VCaP (cell line): ENCODE results near the gene TRPM1.

Experiments
- H3K27ac ChIP-seq: fragments of 450-650 bp; 2 replicates; pipeline ENCODE4 v1.5.1; 2017
- TF ChIP-seq, protein P1 (sequence below): fragments of 450-650 bp; conservative IDR thresholded peaks from 2 replicates; pipeline ENCODE4 v1.5.1; 2017; ENCODE audit warnings: mild to moderate bottlenecking, moderate library complexity

TRPM1 gene

DNA sequence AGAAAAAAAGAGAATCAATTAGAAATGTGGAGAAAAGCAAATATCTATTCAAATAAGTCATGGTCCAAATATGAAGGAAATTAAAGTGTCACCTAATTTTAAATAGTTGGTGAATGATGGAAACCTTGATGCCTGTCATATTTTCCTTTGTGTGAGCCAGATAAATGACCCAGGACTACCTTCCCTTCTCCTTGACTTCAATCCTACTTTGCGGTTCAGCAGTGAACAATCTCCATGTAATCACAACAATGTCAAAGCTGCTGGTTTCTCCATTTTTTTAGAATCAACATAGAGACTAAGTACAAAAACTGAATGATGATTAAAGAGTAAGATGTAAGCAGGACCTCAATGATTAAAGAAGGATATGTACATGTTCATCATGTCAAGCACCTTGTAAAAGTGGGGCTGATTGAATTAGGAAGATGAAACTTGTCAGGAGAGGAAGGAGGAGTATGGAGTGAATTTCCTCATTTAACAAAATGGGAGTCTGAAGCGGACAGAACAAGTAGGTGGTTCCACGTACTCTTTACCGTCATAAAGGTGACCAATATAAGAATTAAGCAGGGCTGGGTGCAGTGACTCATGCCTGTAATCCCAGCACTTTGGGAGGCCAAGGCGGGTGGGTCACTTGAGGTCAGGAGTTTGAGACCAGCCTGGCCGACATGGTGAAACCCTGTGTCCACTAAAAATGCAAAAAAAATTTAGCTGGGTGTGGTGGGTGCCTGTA, 43.1 kb downstream of the TRPM1 start:
- TF ChIP-seq, protein P1, sequence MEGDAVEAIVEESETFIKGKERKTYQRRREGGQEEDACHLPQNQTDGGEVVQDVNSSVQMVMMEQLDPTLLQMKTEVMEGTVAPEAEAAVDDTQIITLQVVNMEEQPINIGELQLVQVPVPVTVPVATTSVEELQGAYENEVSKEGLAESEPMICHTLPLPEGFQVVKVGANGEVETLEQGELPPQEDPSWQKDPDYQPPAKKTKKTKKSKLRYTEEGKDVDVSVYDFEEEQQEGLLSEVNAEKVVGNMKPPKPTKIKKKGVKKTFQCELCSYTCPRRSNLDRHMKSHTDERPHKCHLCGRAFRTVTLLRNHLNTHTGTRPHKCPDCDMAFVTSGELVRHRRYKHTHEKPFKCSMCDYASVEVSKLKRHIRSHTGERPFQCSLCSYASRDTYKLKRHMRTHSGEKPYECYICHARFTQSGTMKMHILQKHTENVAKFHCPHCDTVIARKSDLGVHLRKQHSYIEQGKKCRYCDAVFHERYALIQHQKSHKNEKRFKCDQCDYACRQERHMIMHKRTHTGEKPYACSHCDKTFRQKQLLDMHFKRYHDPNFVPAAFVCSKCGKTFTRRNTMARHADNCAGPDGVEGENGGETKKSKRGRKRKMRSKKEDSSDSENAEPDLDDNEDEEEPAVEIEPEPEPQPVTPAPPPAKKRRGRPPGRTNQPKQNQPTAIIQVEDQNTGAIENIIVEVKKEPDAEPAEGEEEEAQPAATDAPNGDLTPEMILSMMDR: no peak
- H3K27ac ChIP-seq: no peak overlapping the region

DNA sequence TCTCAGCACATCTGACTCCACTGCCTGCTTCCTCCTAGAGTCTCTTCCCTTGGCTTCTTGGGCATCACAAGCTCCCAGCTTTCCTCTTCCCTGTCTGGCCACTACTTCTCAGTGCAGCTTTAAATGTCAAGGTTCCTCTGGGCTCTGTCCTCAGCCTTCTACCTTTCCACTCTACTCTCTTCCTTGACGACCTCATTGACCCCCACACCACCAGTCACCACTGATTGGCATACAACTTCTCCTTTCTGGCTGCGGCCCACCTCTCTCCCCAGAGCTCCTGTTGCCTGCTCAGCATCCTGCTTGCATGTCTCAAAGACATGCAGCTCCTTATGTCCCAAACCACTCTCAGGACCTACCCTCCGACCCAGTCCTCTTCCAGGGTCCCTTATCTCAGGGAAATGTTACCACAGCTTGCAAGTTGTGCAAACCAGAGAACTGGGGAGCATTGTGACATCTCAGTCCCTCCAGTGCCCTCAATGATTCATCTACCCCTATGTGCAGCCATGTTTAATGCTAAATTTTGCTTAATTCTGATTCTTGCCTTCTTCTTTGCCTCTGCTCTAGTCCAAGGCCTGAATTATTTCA, 49.9 kb downstream of the TRPM1 start:
- TF ChIP-seq, protein P1: no peak
- H3K27ac ChIP-seq: no peak overlapping the region

DNA sequence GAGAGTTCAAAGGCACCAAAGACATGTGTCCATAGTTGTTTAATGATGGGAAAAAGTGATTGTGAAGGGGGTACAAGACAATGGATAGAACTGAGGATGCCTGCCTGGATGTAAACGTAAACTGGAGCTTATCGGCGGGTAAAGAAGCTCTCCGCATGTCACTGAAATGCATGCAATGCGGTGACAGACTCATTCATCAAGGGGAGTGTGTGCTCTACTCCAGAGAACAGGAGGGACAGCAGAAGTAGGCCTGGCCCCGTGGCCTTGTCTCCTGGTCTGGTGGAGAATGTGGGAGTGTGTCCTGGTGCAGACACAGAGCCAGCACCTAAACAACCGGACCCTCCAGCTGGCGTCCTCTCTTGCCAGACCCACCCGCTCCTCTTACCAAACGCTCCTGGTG, 50.6 kb downstream of the TRPM1 start:
- TF ChIP-seq, protein P1: no peak
- H3K27ac ChIP-seq: no peak overlapping the region

DNA sequence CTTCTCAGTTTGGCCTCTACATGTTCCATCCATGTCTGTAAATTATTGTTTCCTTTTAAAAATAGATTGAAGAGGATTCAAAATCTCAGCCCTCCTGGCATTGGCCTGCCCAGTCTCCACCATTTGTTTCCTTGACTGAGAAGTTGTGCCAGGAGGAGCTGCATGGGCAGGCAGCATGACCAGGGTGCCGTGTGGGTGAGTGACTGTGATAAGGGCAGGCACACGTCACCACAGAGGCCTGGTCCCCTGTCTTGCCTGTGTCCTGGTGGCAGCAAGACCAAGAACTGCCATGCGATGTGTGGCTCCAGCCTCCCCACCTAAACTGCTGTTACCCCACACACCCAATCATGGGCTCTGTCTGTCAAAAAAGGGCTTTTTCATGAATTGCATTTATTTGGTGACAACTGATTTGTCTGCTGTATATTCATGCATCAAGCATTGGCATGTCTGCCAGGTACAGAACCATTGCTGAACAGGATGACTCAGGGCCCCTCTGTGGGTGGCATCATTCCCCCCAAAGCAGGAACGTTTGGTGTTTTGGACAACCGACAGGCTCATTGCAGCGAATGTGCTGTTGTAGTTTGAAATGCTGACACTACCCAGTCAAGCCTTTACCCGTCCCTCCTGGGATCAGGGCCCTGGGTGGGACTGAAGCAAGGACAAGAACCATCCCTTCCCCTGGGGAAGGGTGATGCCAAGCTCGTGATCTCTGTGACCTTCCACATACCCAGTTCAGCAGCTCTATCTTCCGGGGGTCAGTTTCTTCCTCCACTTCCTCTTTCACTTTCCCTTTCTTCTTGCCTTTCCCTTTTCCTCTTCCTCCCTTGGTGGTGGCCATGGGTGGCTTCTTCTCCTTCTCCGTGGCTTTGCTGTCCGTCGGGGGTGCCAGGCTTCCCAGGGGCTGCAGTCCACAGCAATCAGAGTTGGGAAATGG, 51.6 kb downstream of the TRPM1 start:
- H3K27ac ChIP-seq: no peak overlapping the region
- TF ChIP-seq, protein P1: no peak

DNA sequence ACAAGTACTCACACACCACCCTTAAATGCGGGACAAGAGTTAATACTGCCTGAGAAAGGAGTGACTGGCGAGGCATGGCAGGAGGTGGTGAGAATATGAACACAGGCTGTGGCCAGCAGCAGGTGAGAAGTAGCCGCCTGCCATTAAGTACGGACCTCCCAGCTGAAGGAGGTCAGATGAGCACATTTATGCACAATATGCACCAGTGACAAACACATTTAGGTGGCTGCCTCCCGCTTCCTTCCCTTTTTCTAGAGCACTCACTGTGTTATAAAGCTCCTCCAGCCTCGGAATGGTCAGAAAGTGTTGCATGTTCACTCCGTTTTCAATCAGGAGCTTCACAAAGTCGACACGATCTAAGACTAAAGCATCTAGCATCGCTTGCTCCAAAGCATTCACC, 52.4 kb downstream of the TRPM1 start:
- TF ChIP-seq, protein P1: no peak
- no peak overlapping the region for H3K27ac ChIP-seq

DNA sequence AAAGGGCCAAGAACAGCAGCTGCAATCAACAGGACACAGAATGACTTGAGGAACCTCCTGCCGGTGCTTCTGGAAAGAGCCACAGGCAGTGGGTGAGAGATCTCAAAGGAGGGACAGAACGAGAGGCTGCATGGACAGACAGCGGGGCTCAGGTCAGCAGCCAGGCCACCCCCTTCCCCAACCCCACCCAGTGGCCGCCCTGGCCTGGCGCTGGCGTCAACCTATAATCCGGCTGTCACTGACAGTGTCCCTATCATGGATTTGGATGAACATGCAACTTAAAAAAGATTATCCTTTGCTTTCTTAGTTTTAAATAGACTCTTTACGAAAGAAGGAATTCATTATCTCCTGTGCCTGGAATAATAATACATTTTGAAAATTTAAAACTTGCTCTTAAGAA, 54.1 kb downstream of the TRPM1 start:
- TF ChIP-seq, protein P1: no peak
- H3K27ac ChIP-seq: no peak overlapping the region

DNA sequence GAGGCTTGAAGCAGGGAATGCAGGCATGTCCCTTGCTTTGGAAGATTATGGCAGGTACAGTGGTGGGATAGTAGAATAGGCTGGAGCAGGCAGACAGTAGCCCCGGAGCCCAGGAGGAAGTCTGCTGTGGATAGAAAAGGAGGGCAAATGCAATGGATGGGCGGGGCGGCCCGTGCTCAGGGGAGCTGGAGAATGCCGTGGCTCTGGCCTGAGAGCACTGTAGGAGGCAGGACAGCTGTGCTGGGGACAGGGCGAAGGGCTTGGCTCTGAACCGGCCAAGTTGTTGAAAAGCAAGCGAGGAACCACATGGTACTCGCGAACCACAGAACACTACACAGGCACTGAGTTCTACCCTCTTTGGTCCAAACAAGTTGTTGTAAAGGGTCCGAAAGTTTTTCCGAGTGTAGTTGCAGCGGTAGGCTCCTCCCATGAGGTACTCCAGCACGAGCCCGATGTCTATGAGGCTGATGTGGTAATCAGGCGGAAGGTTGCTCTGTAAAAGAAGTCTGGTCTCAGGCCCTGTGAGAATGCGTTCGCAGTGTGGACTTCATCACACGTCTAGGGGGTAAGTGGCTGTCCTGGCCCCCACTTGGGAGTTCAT, 54.7 kb downstream of the TRPM1 start:
- H3K27ac ChIP-seq: no peak overlapping the region
- TF ChIP-seq, protein P1: no peak
